SK-N-SH (cell line): ENCODE measurements around the gene FMN2.

Source experiments
- CHD2 ChIP-seq: fragments of 150-350 bp; IDR thresholded peaks from 2 replicates; pipeline ENCODE4 v1.6.1; 2018; ENCODE audit warnings: low read length; ENCODE audit not compliant: partially characterized antibody
- TF ChIP-seq, protein P1 (sequence below): fragments of 200-600 bp; sonication (generic); IDR thresholded peaks from 2 replicates; pipeline ENCODE4 v1.6.1; 2017; ENCODE audit warnings: antibody characterized with exemption, mild to moderate bottlenecking, moderate library complexity
- TF ChIP-seq, protein P2 (sequence below): fragments of 150-350 bp; IDR thresholded peaks from 2 replicates; pipeline ENCODE4 v1.6.1; 2017; ENCODE audit warnings: antibody characterized with exemption, low read length, low read depth, borderline replicate concordance

DNA sequence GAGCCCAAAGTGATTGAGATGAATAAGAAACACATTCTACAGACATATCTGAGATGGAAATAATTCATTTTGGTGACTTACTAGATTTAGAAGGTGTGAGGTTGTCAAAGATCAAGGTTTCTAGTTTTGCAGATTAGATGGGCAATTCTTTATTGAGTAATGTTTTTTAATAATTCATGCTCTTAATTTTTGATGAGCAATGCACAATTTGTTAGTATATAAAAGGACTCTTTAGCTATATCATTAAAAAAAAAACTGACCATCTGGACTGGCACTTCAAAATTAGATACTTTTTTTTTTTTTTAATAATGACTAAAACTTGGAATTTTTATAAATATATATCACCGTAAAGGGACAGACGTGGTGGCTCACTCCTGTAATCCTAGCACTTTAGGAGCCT lies 63.9 kb downstream of the FMN2 start:
- no peak for TF ChIP-seq CHD2
- TF ChIP-seq, protein P1, sequence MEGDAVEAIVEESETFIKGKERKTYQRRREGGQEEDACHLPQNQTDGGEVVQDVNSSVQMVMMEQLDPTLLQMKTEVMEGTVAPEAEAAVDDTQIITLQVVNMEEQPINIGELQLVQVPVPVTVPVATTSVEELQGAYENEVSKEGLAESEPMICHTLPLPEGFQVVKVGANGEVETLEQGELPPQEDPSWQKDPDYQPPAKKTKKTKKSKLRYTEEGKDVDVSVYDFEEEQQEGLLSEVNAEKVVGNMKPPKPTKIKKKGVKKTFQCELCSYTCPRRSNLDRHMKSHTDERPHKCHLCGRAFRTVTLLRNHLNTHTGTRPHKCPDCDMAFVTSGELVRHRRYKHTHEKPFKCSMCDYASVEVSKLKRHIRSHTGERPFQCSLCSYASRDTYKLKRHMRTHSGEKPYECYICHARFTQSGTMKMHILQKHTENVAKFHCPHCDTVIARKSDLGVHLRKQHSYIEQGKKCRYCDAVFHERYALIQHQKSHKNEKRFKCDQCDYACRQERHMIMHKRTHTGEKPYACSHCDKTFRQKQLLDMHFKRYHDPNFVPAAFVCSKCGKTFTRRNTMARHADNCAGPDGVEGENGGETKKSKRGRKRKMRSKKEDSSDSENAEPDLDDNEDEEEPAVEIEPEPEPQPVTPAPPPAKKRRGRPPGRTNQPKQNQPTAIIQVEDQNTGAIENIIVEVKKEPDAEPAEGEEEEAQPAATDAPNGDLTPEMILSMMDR = no peak
- TF ChIP-seq, protein P2, sequence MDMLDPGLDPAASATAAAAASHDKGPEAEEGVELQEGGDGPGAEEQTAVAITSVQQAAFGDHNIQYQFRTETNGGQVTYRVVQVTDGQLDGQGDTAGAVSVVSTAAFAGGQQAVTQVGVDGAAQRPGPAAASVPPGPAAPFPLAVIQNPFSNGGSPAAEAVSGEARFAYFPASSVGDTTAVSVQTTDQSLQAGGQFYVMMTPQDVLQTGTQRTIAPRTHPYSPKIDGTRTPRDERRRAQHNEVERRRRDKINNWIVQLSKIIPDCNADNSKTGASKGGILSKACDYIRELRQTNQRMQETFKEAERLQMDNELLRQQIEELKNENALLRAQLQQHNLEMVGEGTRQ = no peak
